Esophagus muscularis mucosa (tissue), 4 donors: ENCODE results near the gene RBM20. TPM values are rescaled to one million over a fixed set of nuclear protein-coding genes. Genes with fewer than 3 reads are reported as not detected.
"Not testable (repeated sequence)": the region's sequence is repeated elsewhere in the genome, so short reads cannot be mapped to it uniquely, and the experiment has no call there.

Source experiments
- DNase-seq: peaks from one replicate; pipeline ENCODE4 v3.0.0-alpha.2; 2017; ENCODE audit errors: extremely low spot score
- H3K27ac ChIP-seq, 4 donors: fragments of 200-600 bp; sonication (generic); replicated peaks in 1 of 4; 1 replicate in 3 of 4; 2 replicates in 1 of 4; pipeline ENCODE4 v1.5.1; 2016 to 2019; ENCODE audit warnings: mild to moderate bottlenecking in 1 of 4
- H3K27me3 ChIP-seq, 4 donors: fragments of 200-600 bp; sonication (generic); one replicate each; pipeline versions ENCODE4 v1.5.1 to v1.6.0; 2016 to 2019
- H3K36me3 ChIP-seq, 4 donors: fragments of 200-600 bp; sonication (generic); one replicate each; pipeline ENCODE4 v1.5.1; 2016 to 2019
- H3K4me1 ChIP-seq, 4 donors: fragments of 200-600 bp; sonication (generic); one replicate each; pipeline ENCODE4 v1.5.1; 2016 to 2019
- H3K4me3 ChIP-seq, 4 donors: fragments of 200-600 bp; sonication (generic); 1 replicate in 2 of 4; 2 replicates in 2 of 4; pipeline ENCODE4 v1.5.1; 2016 to 2019; ENCODE audit warnings: mild to moderate bottlenecking in 4 of 4, moderate library complexity in 1 of 4
- H3K9me3 ChIP-seq, 4 donors: fragments of 200-600 bp; sonication (generic); 1 replicate in 3 of 4; 2 replicates in 1 of 4; pipeline ENCODE4 v1.5.1; 2016 to 2019
- EP300 ChIP-seq: sonication (generic); formaldehyde crosslinking; IDR thresholded peaks from one replicate; pipeline ENCODE4 v1.6.1; 2017; ENCODE audit warnings: antibody characterized with exemption
- POLR2A ChIP-seq: fragments of 450-650 bp; IDR thresholded peaks from one replicate; pipeline ENCODE4 v1.6.1; 2017; ENCODE audit warnings: antibody characterized with exemption, moderate library complexity, mild to moderate bottlenecking, low read depth
- POLR2AphosphoS5 ChIP-seq, 2 donors: sonication (generic); formaldehyde crosslinking; IDR thresholded peaks; one replicate each; pipeline ENCODE4 v1.6.1; 2017; ENCODE audit warnings: antibody characterized with exemption in 2 of 2
- WGBS: methylation state at CpG from one replicate; pipeline ENCODE4 v1.1.5; 2018; 5-methylcytosine and 5-hydroxymethylcytosine counted together
- intact Hi-C: fragments of 100-400 bp; cut with DNase I; formaldehyde crosslinking; loops from one replicate; pipeline ENCODE4 v1.15.1; 2023
- total RNA-seq, 4 donors: library from RNA; depleted of rRNA; stranded (reverse); fragments of >200 nt; gene quantifications; one replicate each; pipeline versions ENCODE4 v1.1.0 to v1.2.1, GENCODE V29; 2016
- TF ChIP-seq, protein P1 (sequence below), 3 experiments: fragments of 200-600 bp in 2 of 3; fragments of 450-650 bp in 1 of 3; sonication (generic) in 2 of 3; IDR thresholded peaks; one replicate each; pipeline ENCODE4 v1.5.1; 2017 to 2019; ENCODE audit warnings: antibody characterized with exemption in 3 of 3, mild to moderate bottlenecking in 2 of 3, moderate library complexity in 1 of 3

Gene RBM20
- total RNA-seq, 4 donors from 2014 or later = 5.3 to 7.7 (median 5.8) TPM

GRCh38 chr10:110762849-110763211 lies 118.7 kb downstream of the RBM20 start:
- H3K36me3 ChIP-seq = no peaks in the 10 kb centered on the region
- H3K9me3 ChIP-seq = no peaks in the 10 kb centered on the region
- 89% methylated on average over 5 of the region's 5 CpGs for WGBS
- H3K27me3 ChIP-seq = no peaks in the 10 kb centered on the region
- TF ChIP-seq POLR2AphosphoS5 (IDR thresholded peaks at IDR 0.05) (no peak), POLR2A (no peak), EP300 (no peak)
- TF ChIP-seq, protein P1, sequence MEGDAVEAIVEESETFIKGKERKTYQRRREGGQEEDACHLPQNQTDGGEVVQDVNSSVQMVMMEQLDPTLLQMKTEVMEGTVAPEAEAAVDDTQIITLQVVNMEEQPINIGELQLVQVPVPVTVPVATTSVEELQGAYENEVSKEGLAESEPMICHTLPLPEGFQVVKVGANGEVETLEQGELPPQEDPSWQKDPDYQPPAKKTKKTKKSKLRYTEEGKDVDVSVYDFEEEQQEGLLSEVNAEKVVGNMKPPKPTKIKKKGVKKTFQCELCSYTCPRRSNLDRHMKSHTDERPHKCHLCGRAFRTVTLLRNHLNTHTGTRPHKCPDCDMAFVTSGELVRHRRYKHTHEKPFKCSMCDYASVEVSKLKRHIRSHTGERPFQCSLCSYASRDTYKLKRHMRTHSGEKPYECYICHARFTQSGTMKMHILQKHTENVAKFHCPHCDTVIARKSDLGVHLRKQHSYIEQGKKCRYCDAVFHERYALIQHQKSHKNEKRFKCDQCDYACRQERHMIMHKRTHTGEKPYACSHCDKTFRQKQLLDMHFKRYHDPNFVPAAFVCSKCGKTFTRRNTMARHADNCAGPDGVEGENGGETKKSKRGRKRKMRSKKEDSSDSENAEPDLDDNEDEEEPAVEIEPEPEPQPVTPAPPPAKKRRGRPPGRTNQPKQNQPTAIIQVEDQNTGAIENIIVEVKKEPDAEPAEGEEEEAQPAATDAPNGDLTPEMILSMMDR (IDR thresholded peaks at IDR 0.05) = no peak
- intact Hi-C loops = no loop called here
- no peak overlapping the region for H3K4me3 ChIP-seq
- DNase-seq = no peak
- H3K27ac ChIP-seq = no peak overlapping the region
- peaks cover 0 to 32% (median 7%) of the 10 kb centered on the region in 4 donors for H3K4me1 ChIP-seq

GRCh38 chr10:110764378-110764777 lies 120.2 kb downstream of the RBM20 start:
- no peaks in the 10 kb centered on the region for H3K36me3 ChIP-seq
- H3K27me3 ChIP-seq = no peaks in the 10 kb centered on the region
- H3K27ac ChIP-seq = no peak overlapping the region
- 72% methylated on average over 12 of the region's 12 CpGs for WGBS
- TF ChIP-seq, protein P1 (IDR thresholded peaks at IDR 0.05) = no peak
- TF ChIP-seq POLR2AphosphoS5 (IDR thresholded peaks at IDR 0.05) (no peak), EP300 (no peak), POLR2A (no peak)
- H3K9me3 ChIP-seq = no peaks in the 10 kb centered on the region
- intact Hi-C loops = no loop called here
- no peak for DNase-seq
- peaks cover 0 to 17% (median 2%) of the 10 kb centered on the region in 4 donors for H3K4me1 ChIP-seq
- no peak overlapping the region for H3K4me3 ChIP-seq

DNA sequence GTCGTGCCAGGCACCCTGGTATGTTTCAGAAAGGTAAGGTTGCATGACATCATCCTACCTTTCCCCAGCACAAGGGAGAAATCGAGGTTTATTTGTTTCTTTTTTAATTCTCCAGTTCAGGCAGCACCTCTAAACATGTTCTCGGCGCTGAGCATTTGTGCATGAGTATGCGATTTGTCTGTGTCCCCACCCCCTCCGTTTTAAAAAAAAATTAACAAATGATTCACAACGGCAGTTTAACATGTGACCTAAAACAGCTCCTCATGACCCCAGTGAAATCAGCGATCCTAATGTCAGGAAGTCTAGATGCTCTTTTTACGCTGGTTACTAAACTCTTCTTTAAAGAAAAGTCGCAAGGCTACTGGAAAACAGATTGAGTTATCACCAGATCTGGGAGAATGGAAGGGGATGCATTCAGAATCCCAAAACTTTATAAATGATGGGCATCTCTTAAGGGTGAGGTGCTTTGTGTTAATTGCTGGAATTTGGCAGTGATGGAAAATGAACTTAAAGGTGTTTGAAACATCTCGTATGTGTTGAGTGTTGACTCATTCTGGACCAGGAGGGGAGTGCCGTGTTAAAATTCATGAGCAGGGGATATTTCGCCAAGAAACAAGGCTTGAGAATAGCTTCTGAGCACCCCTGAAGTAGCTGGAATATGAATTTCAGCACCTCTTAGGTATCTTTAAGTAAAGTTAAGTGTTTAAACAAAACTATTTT lies 120.8 kb downstream of the RBM20 start:
- H3K4me3 ChIP-seq = no peak overlapping the region
- intact Hi-C loops = no loop called here

DNA sequence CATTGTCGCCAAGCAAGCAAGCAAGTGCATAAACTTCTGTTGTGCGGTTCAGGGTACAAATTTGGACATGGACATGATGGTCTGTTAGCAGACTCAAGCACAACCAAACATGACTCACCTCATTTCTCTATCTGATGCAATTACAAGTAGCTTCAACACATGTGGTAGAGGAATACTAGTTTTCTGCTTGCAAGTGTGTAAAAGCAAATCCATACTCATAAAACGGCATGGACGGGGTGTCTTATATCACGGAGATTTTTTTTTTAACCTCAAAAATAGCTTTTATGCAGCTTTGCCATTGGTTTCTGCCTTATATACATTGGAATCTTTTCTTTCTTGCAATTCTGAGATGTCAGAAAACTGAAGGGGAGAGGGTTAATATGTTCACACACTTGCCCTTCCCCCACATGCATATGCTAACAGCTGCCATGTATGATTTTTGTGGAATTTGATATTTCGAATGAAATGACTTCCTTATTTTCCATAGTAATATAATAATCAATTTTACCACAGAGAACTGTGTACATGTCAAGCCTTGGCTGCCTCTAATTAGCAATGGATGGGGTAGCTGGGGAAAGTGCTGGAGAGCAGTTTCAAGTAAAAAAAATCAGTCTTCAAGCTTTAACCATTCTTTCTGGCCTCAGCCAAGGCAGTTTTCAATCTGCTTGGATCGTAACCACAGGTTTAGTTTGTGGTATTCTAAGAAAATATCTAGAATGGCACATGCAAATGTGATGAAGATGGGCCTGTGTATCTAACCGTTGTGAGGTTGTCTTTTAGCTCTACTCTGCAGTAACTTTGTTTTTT lies 121.6 kb downstream of the RBM20 start:
- Histone ChIP-seq H3K4me3 (no peak overlapping the region), H3K27ac (no peak overlapping the region), H3K27me3 (no peaks in the 10 kb centered on the region), H3K9me3 (no peaks in the 10 kb centered on the region), H3K36me3 (no peaks in the 10 kb centered on the region), H3K4me1 (peaks cover 0 to 4% (median 0%) of the 10 kb centered on the region in 4 donors)
- no peak for DNase-seq
- no peak for TF ChIP-seq EP300
- TF ChIP-seq POLR2AphosphoS5 (IDR thresholded peaks at IDR 0.05) = no peak
- TF ChIP-seq POLR2A = no peak
- TF ChIP-seq, protein P1 (IDR thresholded peaks at IDR 0.05) = no peak
- intact Hi-C loops = no loop called here
- WGBS = 84% methylated on average over 8 of the region's 8 CpGs

More for the DNA sequence above, 120.8 kb downstream of the RBM20 start:
- TF ChIP-seq, protein P1 (IDR thresholded peaks at IDR 0.05) = no peak
- TF ChIP-seq POLR2A (no peak), EP300 (no peak), POLR2AphosphoS5 (IDR thresholded peaks at IDR 0.05) (no peak)
- H3K36me3 ChIP-seq = no peaks in the 10 kb centered on the region
- 84% methylated on average over 13 of the region's 13 CpGs for WGBS
- no peaks in the 10 kb centered on the region for H3K9me3 ChIP-seq
- no peak for DNase-seq
- no peaks in the 10 kb centered on the region for H3K27me3 ChIP-seq
- H3K4me1 ChIP-seq = peaks cover 0 to 12% (median 0%) of the 10 kb centered on the region in 4 donors
- no peak overlapping the region for H3K27ac ChIP-seq

- H3K36me3 ChIP-seq, H3K4me3 ChIP-seq, DNase-seq, H3K4me1 ChIP-seq, H3K9me3 ChIP-seq, H3K27ac ChIP-seq, H3K27me3 ChIP-seq, intact Hi-C loops: not testable (repeated sequence)
- WGBS = 98% methylated on average over 18 of the region's 29 CpGs
Observed at GRCh38 chr10:110767601-110768000, 123.5 kb downstream of the RBM20 start.
